GM19193 (cell line): ENCODE measurements around the gene COX7B.

ENCODE experiments used
- POLR2A ChIP-seq: IDR thresholded peaks from 4 replicates; pipeline ENCODE4 v1.6.1; 2011; ENCODE audit not compliant: insufficient read depth, insufficient read length; ENCODE audit errors: extremely low read depth

Gene COX7B

GRCh38 chrX:77935886-77936285 lies 36.6 kb downstream of the COX7B start:
- TF ChIP-seq POLR2A: no peak

GRCh38 chrX:77936299-77936698 lies 37.0 kb downstream of the COX7B start:
- no peak for TF ChIP-seq POLR2A

- no peak for TF ChIP-seq POLR2A
These were observed 38.0 kb downstream of the COX7B start for GRCh38 chrX:77937291-77937690.

GRCh38 chrX:77938083-77938680 lies 38.9 kb downstream of the COX7B start:
- no peak for TF ChIP-seq POLR2A

- TF ChIP-seq POLR2A: no peak
These were observed 46.8 kb downstream of the COX7B start for GRCh38 chrX:77945910-77946545.

GRCh38 chrX:77946571-77946970 lies 47.3 kb downstream of the COX7B start:
- no peak for TF ChIP-seq POLR2A

GRCh38 chrX:77949840-77950239 lies 50.6 kb downstream of the COX7B start:
- no peak for TF ChIP-seq POLR2A

GRCh38 chrX:77952173-77952572 lies 52.9 kb downstream of the COX7B start:
- TF ChIP-seq POLR2A: no peak

- no peak for TF ChIP-seq POLR2A
These were observed 54.0 kb downstream of the COX7B start for GRCh38 chrX:77953302-77953701.

GRCh38 chrX:77953708-77954107 lies 54.4 kb downstream of the COX7B start:
- TF ChIP-seq POLR2A: no peak
